Measurements from ENCODE around the gene DSCAM. TPM values are rescaled to one million over a fixed set of nuclear protein-coding genes. Genes with fewer than 3 reads are reported as not detected.

Gene DSCAM
- total RNA-seq, 1 experiment from 2014 or later = 0.33 TPM

DNA sequence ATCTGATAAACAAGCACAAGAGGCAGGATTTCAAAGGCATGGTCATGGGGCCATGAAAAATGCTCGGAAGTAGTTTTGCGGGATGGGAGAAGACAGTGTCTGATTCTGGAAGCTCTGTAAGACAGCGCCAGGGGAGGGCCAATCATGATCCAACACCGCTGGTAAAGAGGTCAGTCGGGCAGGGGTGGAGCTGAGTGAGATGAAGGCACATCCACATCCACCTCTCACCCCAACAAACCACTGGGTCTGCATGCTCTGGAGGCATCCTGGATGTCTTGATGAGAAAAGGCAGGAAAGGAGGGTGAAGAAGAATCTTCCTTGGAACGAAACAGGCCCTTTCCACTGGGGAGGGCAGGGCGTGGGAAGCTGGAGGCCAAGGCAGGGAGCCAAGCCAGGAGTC, 691.4 kb downstream of the DSCAM start:
- Mint-ChIP-seq H3K4me3 (ENCODE audit: unreplicated experiment) (no peak overlapping the region), H3K27me3 (ENCODE audit: insufficient read depth, unreplicated experiment) (no peaks in the 10 kb centered on the region), H3K9me3 (ENCODE audit: unreplicated experiment) (peaks cover 9% of the 10 kb centered on the region), H3K4me1 (ENCODE audit: insufficient read depth, unreplicated experiment) (no peaks in the 10 kb centered on the region), H3K36me3 (ENCODE audit: insufficient read depth, unreplicated experiment) (no peaks in the 10 kb centered on the region), H3K27ac (ENCODE audit: low read depth, unreplicated experiment) (no peak overlapping the region)
- BruUV-seq (replicated peaks) = no TSS peak
- TF ChIP-seq, protein P1, sequence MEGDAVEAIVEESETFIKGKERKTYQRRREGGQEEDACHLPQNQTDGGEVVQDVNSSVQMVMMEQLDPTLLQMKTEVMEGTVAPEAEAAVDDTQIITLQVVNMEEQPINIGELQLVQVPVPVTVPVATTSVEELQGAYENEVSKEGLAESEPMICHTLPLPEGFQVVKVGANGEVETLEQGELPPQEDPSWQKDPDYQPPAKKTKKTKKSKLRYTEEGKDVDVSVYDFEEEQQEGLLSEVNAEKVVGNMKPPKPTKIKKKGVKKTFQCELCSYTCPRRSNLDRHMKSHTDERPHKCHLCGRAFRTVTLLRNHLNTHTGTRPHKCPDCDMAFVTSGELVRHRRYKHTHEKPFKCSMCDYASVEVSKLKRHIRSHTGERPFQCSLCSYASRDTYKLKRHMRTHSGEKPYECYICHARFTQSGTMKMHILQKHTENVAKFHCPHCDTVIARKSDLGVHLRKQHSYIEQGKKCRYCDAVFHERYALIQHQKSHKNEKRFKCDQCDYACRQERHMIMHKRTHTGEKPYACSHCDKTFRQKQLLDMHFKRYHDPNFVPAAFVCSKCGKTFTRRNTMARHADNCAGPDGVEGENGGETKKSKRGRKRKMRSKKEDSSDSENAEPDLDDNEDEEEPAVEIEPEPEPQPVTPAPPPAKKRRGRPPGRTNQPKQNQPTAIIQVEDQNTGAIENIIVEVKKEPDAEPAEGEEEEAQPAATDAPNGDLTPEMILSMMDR (IDR thresholded peaks at IDR 0.05; ENCODE audit: unreplicated experiment) = no peak
- intact Hi-C loops (cut with micrococcal nuclease) = no loop called here
- no peak for DNase-seq (ENCODE audit: unreplicated experiment)
- ChIA-PET CTCF (interaction anchor here (1.0 kb wide), 1 partner anchor 230 kb away, joined by 3 read pairs; no protein-coding TSS in a partner anchor), POLR2A (no interaction called here)

DNA sequence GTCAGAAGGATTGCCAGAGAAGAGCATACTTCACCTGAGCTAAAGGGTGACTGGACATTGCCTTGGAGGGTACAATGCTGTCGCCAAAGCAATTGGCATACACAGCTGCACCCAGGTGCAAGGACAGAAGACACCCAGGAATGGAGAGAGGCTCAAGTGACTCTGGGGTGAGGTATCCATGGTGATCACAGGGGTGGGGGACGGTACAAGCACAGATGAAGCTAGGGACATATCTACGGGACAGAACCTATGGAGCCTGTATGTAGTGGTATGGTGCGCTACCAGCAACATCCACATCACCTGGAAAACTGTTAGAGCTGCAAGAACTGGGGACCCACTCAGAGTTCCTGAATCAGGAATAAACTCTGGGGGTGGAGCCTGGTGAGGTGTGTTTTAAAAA, 693.6 kb downstream of the DSCAM start:
- POLR2A ChIA-PET = no interaction called here
- CTCF ChIA-PET = no interaction called here
- TF ChIP-seq, protein P1 (IDR thresholded peaks at IDR 0.05; ENCODE audit: unreplicated experiment) = no peak
- H3K4me1 Mint-ChIP-seq (ENCODE audit: insufficient read depth, unreplicated experiment) = no peaks in the 10 kb centered on the region
- BruUV-seq (replicated peaks) = no TSS peak
- H3K27me3 Mint-ChIP-seq (ENCODE audit: insufficient read depth, unreplicated experiment) = no peaks in the 10 kb centered on the region
- H3K9me3 Mint-ChIP-seq (ENCODE audit: unreplicated experiment) = peaks cover 9% of the 10 kb centered on the region
- no peak overlapping the region for H3K4me3 Mint-ChIP-seq (ENCODE audit: unreplicated experiment)
- H3K27ac Mint-ChIP-seq (ENCODE audit: low read depth, unreplicated experiment) = no peak overlapping the region
- no peak for DNase-seq (ENCODE audit: unreplicated experiment)
- intact Hi-C loops (cut with micrococcal nuclease) = no loop called here
- no peaks in the 10 kb centered on the region for H3K36me3 Mint-ChIP-seq (ENCODE audit: insufficient read depth, unreplicated experiment)

DNA sequence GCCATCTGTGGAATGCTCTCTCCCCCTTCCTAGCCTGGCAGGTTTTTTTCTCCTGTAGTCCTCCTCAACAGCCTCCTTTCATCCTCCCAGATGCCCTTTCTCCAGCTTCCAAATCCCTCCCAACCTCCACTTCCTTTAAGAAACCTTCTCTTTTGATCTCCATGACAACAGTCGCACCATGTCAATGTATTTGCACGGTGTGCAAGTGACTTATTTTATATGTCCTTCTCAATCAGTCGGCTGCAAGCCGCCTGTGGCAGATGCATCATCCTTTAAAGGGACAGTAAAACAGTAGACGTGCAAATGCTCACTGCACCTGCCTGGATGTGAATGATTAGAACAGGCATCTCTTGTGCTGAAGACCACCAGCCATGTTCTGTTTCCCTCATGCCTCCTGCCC, 694.5 kb downstream of the DSCAM start:
- TF ChIP-seq, protein P1 (IDR thresholded peaks at IDR 0.05; ENCODE audit: unreplicated experiment) = no peak
- Mint-ChIP-seq H3K27ac (ENCODE audit: low read depth, unreplicated experiment) (no peak overlapping the region), H3K4me1 (ENCODE audit: insufficient read depth, unreplicated experiment) (no peaks in the 10 kb centered on the region), H3K9me3 (ENCODE audit: unreplicated experiment) (peaks cover 9% of the 10 kb centered on the region), H3K36me3 (ENCODE audit: insufficient read depth, unreplicated experiment) (no peaks in the 10 kb centered on the region), H3K4me3 (ENCODE audit: unreplicated experiment) (no peak overlapping the region), H3K27me3 (ENCODE audit: insufficient read depth, unreplicated experiment) (no peaks in the 10 kb centered on the region)
- BruUV-seq (replicated peaks) = no TSS peak
- ChIA-PET POLR2A (no interaction called here), CTCF (no interaction called here)
- no peak for DNase-seq (ENCODE audit: unreplicated experiment)
- intact Hi-C loops (cut with micrococcal nuclease) = no loop called here

DNA sequence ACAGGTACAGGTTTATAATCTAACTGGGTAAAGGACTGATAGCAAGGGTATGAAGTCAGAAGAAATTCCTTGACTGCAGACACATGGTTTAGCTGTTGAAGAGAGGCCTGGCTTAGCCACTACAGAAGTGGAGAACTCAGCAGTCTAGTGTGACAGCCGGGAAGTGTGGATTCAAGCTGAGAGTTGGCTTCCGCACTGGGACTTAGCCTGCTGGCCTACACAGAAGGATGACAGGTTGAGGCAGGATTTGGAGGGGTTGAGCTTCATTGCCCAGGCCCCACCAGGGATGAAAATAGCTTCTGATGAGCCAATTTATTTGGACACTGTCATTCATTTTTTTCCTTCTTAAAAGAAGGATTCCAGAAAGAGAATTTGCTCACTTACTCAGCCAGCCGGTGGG, 695.3 kb downstream of the DSCAM start:
- intact Hi-C loops (cut with micrococcal nuclease) = no loop called here
- Mint-ChIP-seq H3K36me3 (ENCODE audit: insufficient read depth, unreplicated experiment) (no peaks in the 10 kb centered on the region), H3K27me3 (ENCODE audit: insufficient read depth, unreplicated experiment) (no peaks in the 10 kb centered on the region), H3K27ac (ENCODE audit: low read depth, unreplicated experiment) (no peak overlapping the region), H3K4me3 (ENCODE audit: unreplicated experiment) (no peak overlapping the region), H3K4me1 (ENCODE audit: insufficient read depth, unreplicated experiment) (no peaks in the 10 kb centered on the region), H3K9me3 (ENCODE audit: unreplicated experiment) (peaks cover 9% of the 10 kb centered on the region)
- CTCF ChIA-PET = interaction anchor here (0.6 to 0.7 kb wide), 3 partner anchors 31 to 527 kb away, joined by 3 to 4 read pairs (median 3); no protein-coding TSS in a partner anchor
- POLR2A ChIA-PET = no interaction called here
- no peak for DNase-seq (ENCODE audit: unreplicated experiment)
- no TSS peak for BruUV-seq (replicated peaks)
- TF ChIP-seq, protein P1 (IDR thresholded peaks at IDR 0.05; ENCODE audit: unreplicated experiment) = no peak

Measured in MCF 10A (cell line).